Measurements from ENCODE around the gene PDE4D. TPM values are rescaled to one million over a fixed set of nuclear protein-coding genes. Genes with fewer than 3 reads are reported as not detected.

PDE4D gene
- total RNA-seq, 2 experiments from 2014 or later = 75.5 to 80.7 TPM

DNA sequence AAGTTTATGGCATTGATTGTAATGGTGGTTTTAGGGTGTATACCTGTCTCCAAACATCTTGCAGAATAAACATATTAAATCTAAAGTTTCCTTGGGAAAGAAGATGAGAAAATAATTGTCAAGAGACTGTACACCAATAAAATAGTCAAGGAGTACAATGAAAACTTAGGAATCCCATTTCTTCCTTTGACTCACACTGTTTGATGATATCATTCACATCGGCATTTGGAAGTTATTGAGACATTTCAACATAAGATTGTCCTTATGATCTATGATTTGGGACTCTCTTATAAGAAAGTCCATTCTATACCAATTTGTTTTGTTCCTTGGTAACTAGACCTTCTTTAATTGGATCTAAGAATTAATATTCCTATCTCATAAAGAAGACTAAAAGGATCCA lies 828.0 kb downstream of the PDE4D start:
- DNase-seq (no peak), ATAC-seq (no peak)
- Mint-ChIP-seq H3K27me3 (peaks cover 2% of the 10 kb centered on the region), H3K9me3 (peaks cover 2% of the 10 kb centered on the region), H3K4me1 (ENCODE audit: low read depth) (peaks cover 3% of the 10 kb centered on the region), H3K36me3 (ENCODE audit: low read depth) (no peaks in the 10 kb centered on the region), H3K4me3 (no peak overlapping the region), H3K27ac (no peak overlapping the region)
- ChIA-PET CTCF (no interaction called here), POLR2A (no interaction called here)
- intact Hi-C loops (cut with micrococcal nuclease) = no loop called here
- TF ChIP-seq, protein P1, sequence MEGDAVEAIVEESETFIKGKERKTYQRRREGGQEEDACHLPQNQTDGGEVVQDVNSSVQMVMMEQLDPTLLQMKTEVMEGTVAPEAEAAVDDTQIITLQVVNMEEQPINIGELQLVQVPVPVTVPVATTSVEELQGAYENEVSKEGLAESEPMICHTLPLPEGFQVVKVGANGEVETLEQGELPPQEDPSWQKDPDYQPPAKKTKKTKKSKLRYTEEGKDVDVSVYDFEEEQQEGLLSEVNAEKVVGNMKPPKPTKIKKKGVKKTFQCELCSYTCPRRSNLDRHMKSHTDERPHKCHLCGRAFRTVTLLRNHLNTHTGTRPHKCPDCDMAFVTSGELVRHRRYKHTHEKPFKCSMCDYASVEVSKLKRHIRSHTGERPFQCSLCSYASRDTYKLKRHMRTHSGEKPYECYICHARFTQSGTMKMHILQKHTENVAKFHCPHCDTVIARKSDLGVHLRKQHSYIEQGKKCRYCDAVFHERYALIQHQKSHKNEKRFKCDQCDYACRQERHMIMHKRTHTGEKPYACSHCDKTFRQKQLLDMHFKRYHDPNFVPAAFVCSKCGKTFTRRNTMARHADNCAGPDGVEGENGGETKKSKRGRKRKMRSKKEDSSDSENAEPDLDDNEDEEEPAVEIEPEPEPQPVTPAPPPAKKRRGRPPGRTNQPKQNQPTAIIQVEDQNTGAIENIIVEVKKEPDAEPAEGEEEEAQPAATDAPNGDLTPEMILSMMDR (IDR thresholded peaks at IDR 0.05) = no peak

DNA sequence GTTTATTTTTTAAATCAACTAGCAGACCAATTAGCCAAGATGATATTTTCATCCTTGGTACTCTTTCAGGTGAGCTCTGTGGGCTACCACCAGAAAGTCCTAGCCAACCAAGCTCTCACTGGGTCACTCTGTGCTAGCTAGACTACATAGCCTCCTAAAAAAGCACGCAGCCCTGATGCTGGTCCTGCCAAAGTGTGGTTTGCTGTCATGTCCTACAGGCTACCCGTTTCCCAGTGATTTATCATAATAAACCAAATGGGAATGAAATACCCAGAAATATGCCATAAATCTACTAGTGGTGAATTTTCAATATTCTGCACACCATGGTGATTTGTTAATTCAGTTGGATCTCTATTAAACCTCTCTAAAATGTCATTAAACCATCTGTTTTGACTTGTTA lies 829.2 kb downstream of the PDE4D start:
- POLR2A ChIA-PET = interaction anchor here (1.1 kb wide), 1 partner anchor 8 kb away, joined by 3 read pairs; no protein-coding TSS in a partner anchor
- Mint-ChIP-seq H3K4me1 (ENCODE audit: low read depth) (peaks cover 3% of the 10 kb centered on the region), H3K4me3 (no peak overlapping the region), H3K9me3 (peaks cover 2% of the 10 kb centered on the region), H3K27ac (no peak overlapping the region), H3K27me3 (peaks cover 2% of the 10 kb centered on the region), H3K36me3 (ENCODE audit: low read depth) (no peaks in the 10 kb centered on the region)
- intact Hi-C loops (cut with micrococcal nuclease) = no loop called here
- ATAC-seq (no peak), DNase-seq (no peak)
- TF ChIP-seq, protein P1 (IDR thresholded peaks at IDR 0.05) = no peak
- CTCF ChIA-PET = interaction anchor here (1.0 kb wide), 1 partner anchor 178 kb away, joined by 3 read pairs; no protein-coding TSS in a partner anchor

DNA sequence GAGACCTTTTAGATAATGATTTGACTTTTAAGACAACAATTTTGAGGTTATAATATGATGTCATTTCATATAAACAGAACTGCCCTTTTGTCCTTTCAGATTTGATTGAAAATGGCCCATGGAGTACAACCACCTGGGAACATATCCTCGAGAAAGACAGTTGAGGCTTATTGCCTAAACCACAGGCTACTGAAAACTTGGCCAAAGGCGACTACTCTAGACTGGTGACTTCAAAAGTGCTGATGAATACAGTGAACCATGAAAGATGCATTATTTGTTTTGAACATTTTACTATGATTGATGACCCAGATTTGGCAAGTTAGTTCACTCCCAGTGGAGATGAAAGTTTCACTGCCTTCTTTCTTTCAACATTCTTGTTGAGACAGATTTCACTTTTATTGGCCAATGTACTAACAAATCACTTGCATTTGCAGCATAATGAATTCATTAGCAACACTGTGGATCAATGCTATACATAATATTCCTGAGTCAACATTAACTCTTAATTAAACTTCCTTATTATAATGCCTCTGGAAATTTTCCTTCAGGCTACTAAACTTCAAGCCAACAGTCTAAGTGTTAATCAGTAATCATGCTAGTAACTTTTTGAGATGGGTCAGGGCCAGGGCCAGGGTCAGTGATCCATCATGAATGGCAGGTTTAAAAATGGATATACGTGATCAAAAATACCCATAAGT lies 830.4 kb downstream of the PDE4D start:
- TF ChIP-seq, protein P1 (IDR thresholded peaks at IDR 0.05) = no peak
- peaks cover 2% of the 10 kb centered on the region for H3K27me3 Mint-ChIP-seq
- peaks cover 2% of the 10 kb centered on the region for H3K9me3 Mint-ChIP-seq
- H3K4me1 Mint-ChIP-seq (ENCODE audit: low read depth) = peaks cover 3% of the 10 kb centered on the region
- H3K27ac Mint-ChIP-seq = no peak overlapping the region
- ATAC-seq (no peak), DNase-seq (no peak)
- POLR2A ChIA-PET = no interaction called here
- H3K36me3 Mint-ChIP-seq (ENCODE audit: low read depth) = no peaks in the 10 kb centered on the region
- H3K4me3 Mint-ChIP-seq = no peak overlapping the region
- intact Hi-C loops (cut with micrococcal nuclease) = no loop called here
- CTCF ChIA-PET = no interaction called here

DNA sequence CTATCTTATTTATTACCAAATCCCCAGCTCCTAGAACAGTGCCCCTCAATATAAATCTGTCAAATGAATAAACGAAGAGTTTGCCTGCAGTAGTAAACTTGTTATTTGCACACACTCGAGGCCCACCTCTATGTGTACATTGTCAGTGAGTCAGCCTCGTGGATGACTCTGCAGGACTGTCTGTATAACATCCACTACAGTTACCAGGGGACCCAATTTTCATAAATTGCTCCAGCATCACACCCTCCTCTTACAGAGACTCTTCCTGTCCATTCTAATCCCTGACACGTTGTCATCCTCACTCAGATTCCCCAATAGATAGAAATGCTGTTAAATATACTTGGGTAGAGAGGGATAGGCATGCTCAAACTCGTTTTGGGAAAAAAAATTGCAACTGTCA lies 832.1 kb downstream of the PDE4D start:
- intact Hi-C loops (cut with micrococcal nuclease) = no loop called here
- TF ChIP-seq, protein P1 (IDR thresholded peaks at IDR 0.05) = no peak
- DNase-seq (no peak), ATAC-seq (no peak)
- ChIA-PET POLR2A (no interaction called here), CTCF (interaction anchor here (1.0 to 1.3 kb wide), 2 partner anchors 34 to 127 kb away, joined by 3 read pairs; no protein-coding TSS in a partner anchor)
- Mint-ChIP-seq H3K9me3 (peaks cover 2% of the 10 kb centered on the region), H3K27ac (no peak overlapping the region), H3K4me3 (no peak overlapping the region), H3K4me1 (ENCODE audit: low read depth) (peaks cover 3% of the 10 kb centered on the region), H3K27me3 (peaks cover 2% of the 10 kb centered on the region), H3K36me3 (ENCODE audit: low read depth) (no peaks in the 10 kb centered on the region)

DNA sequence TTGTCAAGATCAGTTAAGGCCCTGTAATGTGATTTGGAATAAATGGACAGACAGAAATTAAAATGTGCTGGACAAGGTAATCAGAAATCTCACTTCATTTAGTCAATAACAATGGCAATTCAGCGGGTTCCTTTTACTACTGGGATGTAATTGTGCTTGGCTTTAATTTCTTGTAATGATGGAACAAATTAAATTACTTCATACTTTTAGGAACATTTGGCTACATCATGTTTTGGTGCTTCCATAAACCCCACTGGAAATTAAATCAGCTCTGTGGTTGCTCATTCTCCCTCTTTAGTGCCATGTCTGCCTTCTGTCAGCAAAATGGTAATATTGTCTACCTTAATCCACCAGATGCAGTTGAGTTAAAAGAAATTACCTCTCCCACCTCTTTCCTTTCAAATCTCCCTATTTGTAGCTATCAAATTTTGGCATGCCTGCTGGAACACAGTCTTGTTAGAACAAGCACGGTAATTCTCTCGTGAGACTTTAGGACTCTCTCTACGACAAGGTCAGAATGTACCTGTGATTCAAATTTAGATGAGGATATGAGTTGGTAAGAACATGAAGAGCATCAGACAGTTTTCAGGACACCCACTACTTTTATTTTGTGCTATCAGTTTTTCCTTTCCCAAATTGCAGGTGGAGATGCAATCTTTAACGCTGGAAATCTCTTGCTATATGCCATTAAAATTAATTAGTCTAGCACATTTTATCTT lies 834.4 kb downstream of the PDE4D start:
- intact Hi-C loops (cut with micrococcal nuclease) = no loop called here
- DNase-seq = no peak
- H3K4me3 Mint-ChIP-seq = no peak overlapping the region
- ChIA-PET POLR2A (no interaction called here), CTCF (interaction anchor here (0.9 to 1.3 kb wide), 3 partner anchors 11 to 196 kb away, joined by 3 to 4 read pairs (median 4); no protein-coding TSS in a partner anchor)
- H3K36me3 Mint-ChIP-seq (ENCODE audit: low read depth) = no peaks in the 10 kb centered on the region
- TF ChIP-seq, protein P1 (IDR thresholded peaks at IDR 0.05) = no peak
- no peak for ATAC-seq
- H3K9me3 Mint-ChIP-seq = no peaks in the 10 kb centered on the region
- H3K27me3 Mint-ChIP-seq = no peaks in the 10 kb centered on the region
- no peaks in the 10 kb centered on the region for H3K4me1 Mint-ChIP-seq (ENCODE audit: low read depth)
- no peak overlapping the region for H3K27ac Mint-ChIP-seq
